AG20443 (cell line): Measurements from ENCODE around the gene SEPTIN8.

ENCODE experiments used
- DNase-seq: peaks from one replicate; pipeline ENCODE4 v3.0.0; 2012; ENCODE audit warnings: low spot score, mixed read lengths

SEPTIN8 gene

GRCh38 chr5:132780577-132780976 is 3.5 kb upstream of the SEPTIN8 start:
- DNase-seq: no peak

- DNase-seq: no peak
These were observed 2.9 kb upstream of the SEPTIN8 start for GRCh38 chr5:132779961-132780360.

DNA sequence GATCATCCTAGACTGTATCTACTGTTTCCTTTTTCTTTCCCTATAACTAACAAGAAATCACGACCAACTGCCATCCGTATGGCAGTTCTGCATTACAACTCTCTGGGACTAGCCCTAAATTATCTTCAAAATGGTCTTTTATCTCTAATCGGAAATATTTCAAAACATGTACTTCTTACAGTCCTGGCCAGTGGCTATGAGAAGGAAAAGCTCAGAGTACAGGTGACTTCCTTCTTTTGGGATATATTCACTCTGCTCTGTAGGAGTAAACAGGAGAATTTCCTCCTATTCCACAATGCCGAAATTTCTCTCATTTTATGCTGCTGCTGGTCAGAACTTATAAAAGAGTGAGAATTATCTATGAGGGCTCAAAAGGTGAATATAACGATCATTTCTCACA is 1.8 kb upstream of the SEPTIN8 start:
- DNase-seq: no peak

DNA sequence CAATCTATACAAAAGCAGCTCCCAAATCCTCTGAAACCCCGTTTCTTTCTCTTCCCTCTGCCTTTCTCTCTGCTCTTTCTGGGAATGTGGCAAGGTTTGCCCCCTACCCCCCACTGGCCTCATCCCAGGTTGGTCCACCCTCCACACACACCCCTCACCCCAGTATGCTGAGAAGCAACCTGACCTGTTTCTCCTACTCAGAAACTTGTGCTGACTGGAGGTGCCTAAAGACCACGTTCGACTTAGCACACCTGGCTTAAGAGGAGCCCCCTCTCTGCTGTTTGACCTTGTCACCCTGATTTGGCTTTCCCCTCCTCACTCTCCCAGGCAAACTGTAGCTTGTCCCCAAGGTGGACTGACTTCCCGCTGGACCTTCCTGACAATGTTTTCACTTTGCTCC is 1.1 kb upstream of the SEPTIN8 start:
- no peak for DNase-seq

DNA sequence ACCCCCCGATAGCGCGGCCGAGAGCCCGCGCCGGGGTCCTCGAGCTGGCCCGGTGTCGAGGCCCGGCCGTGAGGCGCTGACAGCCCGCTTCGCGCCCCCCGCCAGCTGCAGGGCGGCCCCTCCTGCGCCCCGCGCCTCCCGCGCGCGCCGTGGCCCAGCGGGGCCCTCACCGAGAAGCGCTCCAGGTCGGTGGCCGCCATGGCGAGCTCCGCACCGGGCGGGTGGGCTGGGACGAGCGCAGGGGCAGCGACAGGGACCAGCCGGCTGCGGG is 166 bp downstream of the SEPTIN8 start:
- DNase-seq: no peak

- peak; percentile 53 for DNase-seq
These were observed 705 bp downstream of the SEPTIN8 start for GRCh38 chr5:132776131-132776937.

- no peak for DNase-seq
These were observed 1.5 kb downstream of the SEPTIN8 start for GRCh38 chr5:132775476-132775961.

- DNase-seq: no peak
These were observed 2.1 kb downstream of the SEPTIN8 start for GRCh38 chr5:132774896-132775295.

DNA sequence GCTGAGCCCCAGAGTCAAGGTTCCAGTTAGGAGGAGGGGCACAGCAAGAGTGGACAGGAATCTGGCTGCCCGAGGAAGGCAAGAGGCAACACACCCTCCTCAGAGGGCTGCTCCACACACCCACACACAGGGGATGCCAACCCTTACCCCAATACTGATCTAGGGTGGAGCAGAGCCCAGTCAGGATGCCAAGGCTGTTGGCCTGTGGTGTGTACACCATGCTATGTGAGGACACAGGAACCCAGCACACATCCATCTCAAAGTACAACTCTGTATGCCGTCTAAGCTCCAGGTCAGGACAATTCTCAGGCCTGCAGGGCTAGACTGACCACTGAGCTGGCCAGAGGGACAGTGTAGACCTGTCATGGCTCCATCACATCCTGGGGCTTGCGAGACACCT is 2.6 kb downstream of the SEPTIN8 start:
- DNase-seq: no peak

DNA sequence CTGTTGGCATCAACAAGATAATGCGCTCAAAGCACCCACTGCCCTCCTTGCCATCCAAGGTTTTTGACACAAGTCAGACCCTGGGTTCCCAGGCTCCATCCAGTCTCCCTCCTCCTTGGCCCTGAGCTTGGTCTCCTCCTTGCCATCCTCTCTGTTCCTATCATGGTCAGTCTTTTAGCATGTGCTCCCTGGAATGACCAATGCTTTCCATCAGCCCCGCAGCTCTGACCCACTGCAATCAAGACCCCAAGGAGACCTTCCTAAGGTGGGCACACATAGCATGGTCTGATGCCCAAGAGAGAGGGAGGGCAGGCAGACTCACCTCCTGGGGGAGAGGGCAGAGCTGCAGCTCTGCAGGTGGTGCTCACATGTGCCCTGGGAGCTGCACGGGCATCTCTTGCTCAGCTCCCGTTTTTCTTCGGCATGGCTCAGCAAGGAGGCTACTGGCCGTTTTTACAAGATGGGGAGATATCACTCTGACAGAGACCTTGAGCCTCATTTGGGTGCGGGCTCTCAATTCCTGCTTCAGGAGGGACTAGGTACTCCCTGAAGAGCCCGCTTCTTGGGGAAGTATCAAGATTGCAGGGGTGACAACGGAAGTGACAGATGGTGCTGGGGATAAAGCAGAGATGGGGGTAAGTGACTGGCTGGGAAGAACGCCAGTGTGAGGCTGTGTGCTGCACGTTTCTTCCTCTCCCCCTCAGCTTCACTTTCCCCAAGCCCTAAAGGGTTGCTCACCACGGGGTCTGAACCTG is 3.3 kb downstream of the SEPTIN8 start:
- no peak for DNase-seq

- no peak for DNase-seq
These were observed 3.9 kb downstream of the SEPTIN8 start for GRCh38 chr5:132773114-132773513.

DNA sequence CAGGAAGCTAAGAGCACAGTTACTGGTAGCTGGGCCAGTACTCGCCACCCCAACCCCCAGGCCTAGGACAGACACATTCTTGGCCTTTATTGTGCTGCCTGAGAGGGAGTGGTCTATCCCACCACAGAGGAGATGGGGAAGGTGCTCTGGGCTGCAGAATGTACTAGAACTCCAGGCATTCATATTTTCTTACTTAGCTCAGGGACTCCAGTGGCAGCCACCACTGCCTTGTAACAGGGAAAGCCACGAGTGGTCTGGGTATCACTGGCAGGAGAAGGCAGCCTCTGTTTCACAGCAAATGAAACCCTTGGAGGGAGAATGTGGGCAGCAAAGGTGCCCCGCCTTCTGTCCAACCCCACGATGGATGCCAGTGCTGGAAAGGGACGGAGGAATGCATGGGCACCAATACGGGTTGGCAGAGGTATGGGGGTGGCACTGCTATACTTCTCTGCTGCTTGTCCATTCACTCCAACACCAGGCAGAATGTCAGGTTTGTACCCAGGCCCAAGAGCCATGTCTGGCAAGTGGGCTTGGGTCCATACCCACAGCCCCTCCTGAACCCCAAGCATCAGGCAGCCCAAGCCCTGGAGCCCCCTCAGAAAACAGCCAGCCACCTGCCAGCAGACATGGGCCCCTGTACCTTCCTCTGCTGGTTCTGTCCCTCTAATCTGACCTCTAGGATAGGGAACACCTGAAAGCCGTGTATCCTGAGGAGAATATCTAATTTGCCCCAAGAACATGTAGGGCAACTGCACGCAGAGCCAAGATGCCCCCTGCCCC is 4.6 kb downstream of the SEPTIN8 start:
- DNase-seq: no peak

DNA sequence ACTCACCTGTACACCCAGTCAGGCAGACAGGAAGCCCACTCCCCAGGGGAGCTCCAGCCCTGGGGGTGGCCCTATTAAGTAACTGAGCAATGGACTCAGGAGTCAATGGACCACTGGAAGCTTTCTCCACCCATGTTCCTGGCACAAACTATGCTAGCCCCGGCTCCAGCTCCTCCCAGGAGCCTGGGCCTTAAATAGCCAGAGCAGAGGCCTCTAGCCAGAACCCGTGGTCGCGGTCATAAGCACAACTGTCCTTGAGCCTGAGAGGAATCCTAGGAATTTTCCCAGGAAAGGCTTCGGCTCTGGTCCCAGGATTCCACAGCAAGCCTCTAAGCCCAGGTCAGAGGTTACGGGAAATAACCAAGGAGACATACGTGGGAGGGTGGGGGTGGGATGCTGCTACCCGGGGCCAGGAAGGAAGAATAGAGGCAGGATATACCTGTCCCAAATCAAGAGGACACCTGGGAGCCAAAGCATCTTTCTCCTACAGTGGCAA is 5.5 kb downstream of the SEPTIN8 start:
- DNase-seq: peak; percentile 82

- DNase-seq: peak; percentile 64
These were observed 6.4 kb downstream of the SEPTIN8 start for GRCh38 chr5:132770476-132771159.

DNA sequence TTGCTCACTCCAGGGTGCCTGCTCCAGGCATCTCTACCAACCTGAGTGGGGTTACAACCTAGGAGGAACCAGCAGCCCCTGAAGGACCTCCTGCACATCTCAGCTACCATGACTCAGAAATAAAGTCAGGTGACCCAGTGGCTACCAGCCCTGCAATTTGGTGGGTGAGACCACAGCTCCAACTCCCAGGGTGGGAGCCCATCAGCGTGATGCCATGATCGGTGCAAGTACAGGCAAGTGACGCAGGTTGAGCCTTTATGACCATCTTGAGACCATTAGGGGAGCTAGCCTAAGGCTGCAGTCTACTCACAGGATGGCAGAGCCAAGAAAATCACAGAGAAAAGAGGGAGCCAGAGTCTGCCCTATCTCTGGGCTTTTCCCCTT is 8.6 kb downstream of the SEPTIN8 start:
- no peak for DNase-seq

DNA sequence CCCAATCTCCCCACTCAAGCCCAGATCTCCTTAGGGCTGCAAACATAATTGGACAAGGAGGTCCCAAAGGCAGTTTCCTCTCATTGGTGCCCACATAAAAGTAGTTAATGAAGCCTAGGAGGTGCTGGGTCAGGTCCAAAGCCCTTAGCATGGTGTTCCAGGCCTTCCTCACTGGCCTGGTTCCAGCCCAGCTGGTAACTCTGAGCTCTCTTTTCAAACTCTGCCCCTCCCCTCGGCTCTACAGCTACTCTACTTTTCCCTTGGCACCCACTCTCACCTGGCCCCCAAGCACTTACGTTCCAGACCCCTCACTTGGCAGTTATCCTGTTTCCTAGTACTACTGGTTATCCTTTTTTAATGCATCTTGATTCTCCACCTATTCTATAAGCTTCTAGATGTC is 9.9 kb downstream of the SEPTIN8 start:
- no peak for DNase-seq

DNA sequence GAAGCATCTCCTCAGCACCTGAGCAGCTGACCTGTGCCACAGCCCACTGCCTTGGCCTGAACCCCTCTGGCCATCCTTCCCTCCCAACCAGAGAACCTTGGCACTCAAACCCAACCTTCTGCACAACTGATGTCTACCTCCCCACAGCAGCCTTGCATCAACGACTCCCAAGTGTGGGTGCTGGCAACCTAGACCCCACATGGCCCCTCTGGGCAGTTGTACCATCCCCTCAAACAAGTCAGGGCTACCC is 10.3 kb downstream of the SEPTIN8 start:
- no peak for DNase-seq

- DNase-seq: no peak
These were observed 10.8 kb downstream of the SEPTIN8 start for GRCh38 chr5:132766020-132766805.

- no peak for DNase-seq
These were observed 11.6 kb downstream of the SEPTIN8 start for GRCh38 chr5:132765311-132766019.

DNA sequence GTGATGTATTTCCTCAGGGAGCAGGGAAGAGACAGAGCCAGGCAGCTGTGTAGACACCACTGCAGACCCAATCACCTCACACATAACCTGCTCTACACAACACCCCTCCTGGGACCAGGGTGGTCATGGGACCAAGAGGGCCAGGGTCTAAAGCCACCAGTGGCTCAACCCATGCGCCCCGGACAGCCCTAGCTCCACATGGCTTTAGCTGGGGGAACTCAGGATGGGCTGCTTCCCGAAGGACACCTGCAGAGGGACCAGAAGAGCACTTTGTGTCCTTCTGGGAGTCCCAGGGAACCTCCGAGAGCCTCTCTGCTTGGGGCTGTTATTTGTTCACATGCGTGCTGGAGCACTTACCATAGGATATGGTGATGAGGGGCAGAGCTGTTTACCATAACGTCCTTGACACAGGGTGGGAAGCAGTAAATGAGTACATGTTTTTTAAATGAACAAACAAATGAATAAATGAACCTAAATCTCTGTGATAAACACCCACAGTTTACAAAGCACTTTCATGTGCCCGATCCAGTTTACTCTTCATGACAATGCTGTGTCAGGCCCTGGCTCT is 12.3 kb downstream of the SEPTIN8 start:
- no peak for DNase-seq

DNA sequence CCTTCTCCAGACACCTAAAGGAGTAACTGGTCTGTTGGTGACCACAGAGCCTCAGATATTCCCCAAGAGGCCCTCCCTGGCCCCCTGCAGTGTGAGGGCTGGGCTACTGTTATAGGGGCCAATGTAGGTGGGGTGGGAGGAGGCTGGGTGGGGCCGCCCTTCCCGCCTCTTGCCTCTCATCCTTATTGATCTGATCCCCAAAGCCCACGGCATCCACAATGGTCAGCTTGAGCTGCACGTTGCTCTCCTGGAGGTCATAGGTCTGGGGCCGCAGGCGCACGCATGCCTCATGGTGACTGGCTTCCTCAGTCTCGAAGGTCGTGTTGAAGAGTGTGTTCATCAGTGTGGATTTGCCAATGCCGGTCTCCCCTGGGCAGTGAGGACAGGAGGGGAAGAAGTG is 13.0 kb downstream of the SEPTIN8 start:
- DNase-seq: no peak
